ENCODE results near the gene UBL7. TPM values are rescaled to one million over a fixed set of nuclear protein-coding genes. Genes with fewer than 3 reads are reported as not detected.

Gene UBL7
- total RNA-seq, 2 experiments from 2014 or later: 54.7 to 61.3 TPM

GRCh38 chr15:74424901-74425528 lies 35.9 kb downstream of the UBL7 start:
- Mint-ChIP-seq H3K4me3 (no peak overlapping the region), H3K27ac (no peak overlapping the region), H3K36me3 (ENCODE audit: low read depth) (no peaks in the 10 kb centered on the region), H3K9me3 (no peaks in the 10 kb centered on the region), H3K27me3 (no peaks in the 10 kb centered on the region), H3K4me1 (peaks cover 13% of the 10 kb centered on the region)
- CTCF ChIA-PET: interaction anchor here (0.9 kb wide), 1 partner anchor 45 kb away, joined by 3 read pairs; no protein-coding TSS in a partner anchor
- DNase-seq: no peak
- POLR2A ChIA-PET: interaction anchor here (1.0 kb wide), 1 partner anchor 9 kb away, joined by 3 read pairs; the partner anchor contains the start of gene SEMA7A

DNA sequence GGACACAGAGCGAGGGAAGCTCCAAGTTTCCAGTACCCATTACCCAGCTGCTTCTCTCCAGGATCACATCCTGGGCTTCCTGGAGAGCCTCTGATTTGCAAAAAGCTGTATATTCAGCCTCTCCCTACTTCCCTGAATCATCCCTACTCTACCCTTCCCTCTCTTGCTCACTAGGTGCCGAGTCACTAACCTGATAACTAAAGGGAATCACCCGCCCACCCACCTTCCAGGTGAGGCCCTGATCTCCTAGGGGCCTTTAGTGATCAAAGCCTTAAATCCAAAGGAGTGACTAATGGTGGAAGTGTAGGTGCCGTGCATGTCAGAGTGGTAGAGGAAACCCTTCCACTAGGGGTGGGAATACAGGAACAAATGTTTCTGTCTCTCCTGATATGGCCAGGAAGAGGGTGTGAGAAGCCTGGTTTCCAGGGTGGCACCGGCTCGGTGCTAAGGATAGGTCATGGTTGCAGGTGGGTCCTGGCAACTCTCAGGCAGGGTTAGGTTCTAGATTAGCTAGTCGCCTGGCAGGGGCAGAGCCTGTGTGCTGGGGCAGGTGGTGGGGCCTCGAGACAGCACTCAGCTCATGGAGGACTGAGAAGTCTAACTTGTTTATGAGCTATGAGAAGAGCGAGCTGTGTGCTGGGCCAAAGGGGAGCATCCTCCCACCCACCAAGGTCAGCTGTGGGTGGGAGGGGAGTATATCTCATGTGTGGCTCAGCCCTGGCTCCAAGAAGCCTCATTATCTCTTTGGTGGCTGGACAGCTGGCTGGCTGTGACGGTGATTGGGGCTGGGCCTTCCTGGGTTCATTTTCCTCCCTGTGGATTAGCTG lies 37.3 kb downstream of the UBL7 start:
- no peak for DNase-seq
- Mint-ChIP-seq H3K4me1 (peaks cover 10% of the 10 kb centered on the region), H3K27ac (no peak overlapping the region), H3K9me3 (no peaks in the 10 kb centered on the region), H3K4me3 (no peak overlapping the region), H3K36me3 (ENCODE audit: low read depth) (no peaks in the 10 kb centered on the region), H3K27me3 (no peaks in the 10 kb centered on the region)
- CTCF ChIA-PET: interaction anchor here (0.9 to 1.3 kb wide), 2 partner anchors 41 to 48 kb away, joined by 3 to 5 read pairs; no protein-coding TSS in a partner anchor
- POLR2A ChIA-PET: interaction anchor here (0.7 to 1.0 kb wide), 2 partner anchors 11 to 21 kb away, joined by 3 read pairs; partner anchors contain the start of gene SEMA7A

- no peaks in the 10 kb centered on the region for H3K27me3 Mint-ChIP-seq
- ChIA-PET POLR2A (interaction anchor here (0.7 to 1.8 kb wide), 2 partner anchors 20 to 38 kb away, joined by 3 to 6 read pairs; partner anchors contain the start of gene UBL7), CTCF (interaction anchor here (1.3 kb wide), 1 partner anchor 40 kb away, joined by 5 read pairs; no protein-coding TSS in a partner anchor)
- no peaks in the 10 kb centered on the region for H3K9me3 Mint-ChIP-seq
- no peak overlapping the region for H3K4me3 Mint-ChIP-seq
- H3K36me3 Mint-ChIP-seq (ENCODE audit: low read depth): no peaks in the 10 kb centered on the region
- no peak overlapping the region for H3K27ac Mint-ChIP-seq
- peaks cover 10% of the 10 kb centered on the region for H3K4me1 Mint-ChIP-seq
- no peak for DNase-seq
Observed at GRCh38 chr15:74422652-74423430, 38.1 kb downstream of the UBL7 start.

GRCh38 chr15:74422265-74422651 lies 38.7 kb downstream of the UBL7 start:
- CTCF ChIA-PET: no interaction called here
- Mint-ChIP-seq H3K27me3 (no peaks in the 10 kb centered on the region), H3K4me1 (peaks cover 10% of the 10 kb centered on the region), H3K9me3 (no peaks in the 10 kb centered on the region), H3K36me3 (ENCODE audit: low read depth) (no peaks in the 10 kb centered on the region), H3K4me3 (no peak overlapping the region), H3K27ac (no peak overlapping the region)
- DNase-seq: no peak
- POLR2A ChIA-PET: interaction anchor here (1.8 kb wide), 1 partner anchor 39 kb away, joined by 6 read pairs; the partner anchor contains the start of gene UBL7

- Mint-ChIP-seq H3K4me3 (no peak overlapping the region), H3K27ac (no peak overlapping the region), H3K36me3 (ENCODE audit: low read depth) (no peaks in the 10 kb centered on the region), H3K4me1 (peaks cover 12% of the 10 kb centered on the region), H3K9me3 (no peaks in the 10 kb centered on the region), H3K27me3 (no peaks in the 10 kb centered on the region)
- CTCF ChIA-PET: no interaction called here
- DNase-seq: no peak
- POLR2A ChIA-PET: interaction anchor here (1.2 to 1.9 kb wide), 3 partner anchors 9 to 39 kb away, joined by 3 to 6 read pairs (median 4); partner anchors contain the start of gene UBL7
Observed at GRCh38 chr15:74421302-74422245, 39.4 kb downstream of the UBL7 start.

- Mint-ChIP-seq H3K4me3 (no peak overlapping the region), H3K36me3 (ENCODE audit: low read depth) (peaks cover 4% of the 10 kb centered on the region), H3K27ac (peak overlapping the region; percentile 44), H3K9me3 (no peaks in the 10 kb centered on the region), H3K27me3 (no peaks in the 10 kb centered on the region), H3K4me1 (peaks cover 23% of the 10 kb centered on the region)
- POLR2A ChIA-PET: interaction anchor here (1.2 to 1.9 kb wide), 4 partner anchors 8 to 18 kb away, joined by 3 to 4 read pairs (median 4); no protein-coding TSS in a partner anchor
- no peak for DNase-seq
- CTCF ChIA-PET: interaction anchor here (1.0 to 1.4 kb wide), 2 partner anchors 9 to 38 kb away, joined by 3 read pairs; no protein-coding TSS in a partner anchor
Observed at GRCh38 chr15:74420193-74420905, 40.6 kb downstream of the UBL7 start.

- H3K4me3 Mint-ChIP-seq: no peak overlapping the region
- ChIA-PET CTCF (interaction anchor here (1.4 kb wide), 1 partner anchor 10 kb away, joined by 3 read pairs; no protein-coding TSS in a partner anchor), POLR2A (interaction anchor here (1.7 kb wide), 3 partner anchors 9 to 16 kb away, joined by 3 to 8 read pairs (median 4); no protein-coding TSS in a partner anchor)
- H3K27ac Mint-ChIP-seq: no peak overlapping the region
- peaks cover 4% of the 10 kb centered on the region for H3K36me3 Mint-ChIP-seq (ENCODE audit: low read depth)
- H3K9me3 Mint-ChIP-seq: no peaks in the 10 kb centered on the region
- no peak for DNase-seq
- H3K4me1 Mint-ChIP-seq: peaks cover 32% of the 10 kb centered on the region
- H3K27me3 Mint-ChIP-seq: no peaks in the 10 kb centered on the region
Observed at GRCh38 chr15:74419432-74419831, 41.5 kb downstream of the UBL7 start.

DNA sequence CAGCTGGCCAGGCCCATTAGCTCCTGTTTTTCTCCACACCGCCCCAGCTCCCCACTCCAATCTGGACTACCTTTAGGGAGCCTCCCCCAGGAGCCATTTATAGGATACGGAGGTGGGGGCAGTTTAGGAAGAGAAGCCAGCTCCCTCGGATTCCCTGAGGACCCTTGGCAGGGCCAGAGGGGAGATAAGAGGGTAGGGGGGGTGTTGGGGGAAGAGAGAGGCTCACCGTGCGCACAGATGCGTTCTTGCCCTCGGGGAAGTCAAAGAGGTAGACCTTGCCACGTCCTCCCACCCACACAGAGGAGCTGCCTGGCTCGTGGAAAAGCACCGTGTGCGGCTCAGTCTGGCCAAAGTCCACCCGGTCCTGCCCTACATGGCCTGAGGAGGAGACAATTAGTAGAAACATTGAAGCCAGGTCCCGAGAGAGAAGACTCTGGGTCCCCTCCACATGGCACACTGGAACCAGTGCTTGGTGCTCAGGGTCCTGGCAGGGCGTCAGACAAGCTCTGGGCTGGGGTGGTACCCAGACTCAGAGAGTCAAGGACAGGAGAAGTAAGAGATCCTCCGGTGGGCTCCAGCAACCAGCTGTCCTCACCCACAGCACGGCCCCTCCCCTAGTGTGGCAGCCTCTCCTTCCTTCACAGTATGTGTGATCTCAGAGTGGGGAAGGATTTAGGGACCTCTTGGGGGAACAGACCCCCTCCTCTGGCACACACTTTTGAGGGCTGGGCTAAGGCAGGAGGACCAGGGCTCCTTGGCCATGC lies 42.2 kb downstream of the UBL7 start:
- Mint-ChIP-seq H3K9me3 (no peaks in the 10 kb centered on the region), H3K36me3 (ENCODE audit: low read depth) (peaks cover 4% of the 10 kb centered on the region), H3K27ac (no peak overlapping the region), H3K4me3 (no peak overlapping the region), H3K27me3 (no peaks in the 10 kb centered on the region), H3K4me1 (peaks cover 33% of the 10 kb centered on the region)
- ChIA-PET POLR2A (interaction anchor here (1.7 kb wide), 3 partner anchors 10 to 15 kb away, joined by 3 to 8 read pairs (median 4); no protein-coding TSS in a partner anchor), CTCF (interaction anchor here (1.1 to 1.4 kb wide), 2 partner anchors 11 to 21 kb away, joined by 3 read pairs; no protein-coding TSS in a partner anchor)
- no peak for DNase-seq

GRCh38 chr15:74417670-74418069 lies 43.3 kb downstream of the UBL7 start:
- Mint-ChIP-seq H3K9me3 (no peaks in the 10 kb centered on the region), H3K36me3 (ENCODE audit: low read depth) (peaks cover 4% of the 10 kb centered on the region), H3K4me3 (no peak overlapping the region), H3K27me3 (no peaks in the 10 kb centered on the region), H3K4me1 (peaks cover 33% of the 10 kb centered on the region), H3K27ac (no peak overlapping the region)
- DNase-seq: no peak
- ChIA-PET CTCF (no interaction called here), POLR2A (no interaction called here)

DNA sequence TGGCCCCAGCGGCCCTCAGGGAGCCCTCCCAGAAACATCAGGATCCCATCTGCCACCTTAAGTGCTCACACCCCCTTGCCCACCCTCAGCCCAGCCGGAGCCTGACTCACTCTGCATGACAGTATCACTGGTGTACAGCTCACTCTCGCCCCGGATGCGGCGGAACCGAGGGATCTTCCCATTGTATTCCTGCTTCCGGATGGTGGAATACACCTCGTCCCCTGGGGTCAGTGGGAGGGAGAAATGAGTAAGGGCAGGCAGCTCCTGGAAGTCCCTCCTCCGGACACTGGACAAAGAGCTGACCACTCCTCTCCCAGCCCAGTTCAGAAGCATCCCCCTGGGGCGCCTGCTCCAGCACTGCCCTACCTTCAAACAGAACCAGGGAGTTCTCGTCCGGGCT lies 43.7 kb downstream of the UBL7 start:
- CTCF ChIA-PET: no interaction called here
- H3K27ac Mint-ChIP-seq: no peak overlapping the region

More for the DNA sequence above, 43.7 kb downstream of the UBL7 start:
- POLR2A ChIA-PET: no interaction called here
- Mint-ChIP-seq H3K4me3 (no peak overlapping the region), H3K4me1 (peaks cover 33% of the 10 kb centered on the region), H3K27me3 (no peaks in the 10 kb centered on the region), H3K9me3 (no peaks in the 10 kb centered on the region), H3K36me3 (ENCODE audit: low read depth) (peaks cover 4% of the 10 kb centered on the region)
- DNase-seq: no peak
